ENCODE measurements around the gene CAPN15. TPM values are rescaled to one million over a fixed set of nuclear protein-coding genes. Genes with fewer than 3 reads are reported as not detected.
A peak's percentile ranks its signal among the peaks of the same experiment; 100 is the strongest.

CAPN15 gene
- total RNA-seq, 1 experiment from 2014 or later = 76.4 TPM

- Histone ChIP-seq H3K18ac (ENCODE audit: insufficient read length, low read depth, low read length) (no peak overlapping the region), H3K56ac (ENCODE audit: insufficient read length, low read depth, low read length) (no peak overlapping the region), H3K4ac (ENCODE audit: low read depth, low read length) (no peak overlapping the region), H3K79me2 (ENCODE audit: insufficient read depth, low read length) (no peaks in the 10 kb centered on the region; the same call in 1 of the 2 replicates), H2BK12ac (ENCODE audit: insufficient read length, low read depth, low read length) (no peak overlapping the region), H2AK5ac (ENCODE audit: insufficient read length, low read length) (no peak overlapping the region), H3K23me2 (ENCODE audit: insufficient read length, low read depth, low read length, poor library complexity, severe bottlenecking) (peaks cover 5% of the 10 kb centered on the region), H4K20me1 (ENCODE audit: control insufficient read depth, insufficient read depth, insufficient read length) (no peaks in the 10 kb centered on the region), H2BK5ac (ENCODE audit: insufficient read length, low read length) (no peak overlapping the region), H3K27me3 (ENCODE audit: insufficient read depth, low read length) (peaks cover 7% of the 10 kb centered on the region; the same call in 1 of the 2 replicates), H3K27ac (ENCODE audit: insufficient read length, low read depth, low read length) (no peak overlapping the region), H3T11ph (ENCODE audit: low read length) (no peak overlapping the region), H3K4me2 (ENCODE audit: insufficient read depth, insufficient read length, low read length) (peak overlapping the region; percentile 55), H2BK20ac (ENCODE audit: low read depth, low read length, poor library complexity, severe bottlenecking) (no peak overlapping the region), H3K23ac (ENCODE audit: insufficient read length, low read depth, low read length) (no peak overlapping the region), H4K91ac (ENCODE audit: insufficient read length, low read depth, low read length) (no peak overlapping the region), H3K9ac (ENCODE audit: extremely low read depth, insufficient read length, low read length) (peak overlapping the region; percentile 63), H3K79me1 (ENCODE audit: insufficient read depth, low read depth, low read length, poor library complexity, severe bottlenecking) (no peaks in the 10 kb centered on the region), H4K5ac (ENCODE audit: insufficient read length, low read depth, low read length) (no peak overlapping the region), H3K14ac (ENCODE audit: insufficient read depth, low read length) (peak overlapping the region; percentile 57), H3K4me1 (ENCODE audit: insufficient read depth, low read length) (no peaks in the 10 kb centered on the region), H2BK15ac (ENCODE audit: low read depth, low read length) (no peak overlapping the region), H3K9me3 (ENCODE audit: control insufficient read depth, low read depth, low read length) (no peaks in the 10 kb centered on the region), H2BK120ac (ENCODE audit: low read depth, low read length, poor library complexity, severe bottlenecking) (no peak overlapping the region), H4K8ac (replicated peaks; ENCODE audit: insufficient read length, low read depth, low read length) (no peak overlapping the region), H2AFZ (ENCODE audit: low read length) (no peak overlapping the region)
- peaks cover 49% of the 10 kb centered on the region for H3K27me3 Mint-ChIP-seq (ENCODE audit: low read depth)
- peaks cover 0 to 10% (median 6%) of the 10 kb centered on the region in 3 experiments; a peak in 6 of 7 replicates for H3K36me3 Mint-ChIP-seq (ENCODE audit: insufficient read depth in 1 of 3, low read depth in 3 of 3)
- peak overlapping the region; percentile 94 to 99 for H3K4me3 Mint-ChIP-seq
- 0 out of 5 replicates have a peak, but pooled peaks cover 0 to 3% of the 10 kb centered on the region in 2 experiments for H3K9me3 Mint-ChIP-seq
- peaks cover 16 to 26% of the 10 kb centered on the region in 2 experiments for H3K4me1 Mint-ChIP-seq
- no peak for TF ChIP-seq CTCF (conservative IDR thresholded peaks at IDR 0.05)
- H3K27ac Mint-ChIP-seq = peak overlapping the region; percentile 86 to 99 (median 93); a peak in 5 of 7 replicates
- WGBS (ENCODE audit: extremely low coverage, insufficient read length, low lambda C conversion rate) = no CpG with 5 or more reads among the region's 21 CpGs
- no peak for DNase-seq
Measured at GRCh38 chr16:588639-588888, 61.1 kb downstream of the CAPN15 start.

Data from H9 (cell line).